Measurements from ENCODE around the gene EEFSEC. TPM values are rescaled to one million over a fixed set of nuclear protein-coding genes. Genes with fewer than 3 reads are reported as not detected.

EEFSEC gene
- total RNA-seq, 1 experiment from 2014 or later, result 14.0 TPM

GRCh38 chr3:128359846-128360642, 206.8 kb downstream of the EEFSEC start:
- Mint-ChIP-seq H3K4me3 (ENCODE audit: unreplicated experiment) (no peak overlapping the region), H3K27ac (ENCODE audit: unreplicated experiment) (peak overlapping the region; percentile 66), H3K36me3 (ENCODE audit: insufficient read depth, unreplicated experiment) (peaks cover 11% of the 10 kb centered on the region), H3K4me1 (ENCODE audit: low read depth, unreplicated experiment) (peaks cover 6% of the 10 kb centered on the region), H3K27me3 (ENCODE audit: insufficient read depth, unreplicated experiment) (no peaks in the 10 kb centered on the region), H3K9me3 (ENCODE audit: unreplicated experiment) (no peaks in the 10 kb centered on the region)
- Histone ChIP-seq H3K27me3 (replicated peaks; ENCODE audit: control insufficient read depth, insufficient read depth, low read length) (no peaks in the 10 kb centered on the region), H3K4me3 (ENCODE audit: low read depth, low read length) (no peak overlapping the region), H3K36me3 (ENCODE audit: control insufficient read depth, insufficient read depth, low read length) (no peaks in the 10 kb centered on the region), H3K4me1 (peaks cover 16% of the 10 kb centered on the region), H3K9me3 (no peaks in the 10 kb centered on the region)
- ChIA-PET CTCF (interaction anchor here (0.6 to 1.2 kb wide), 2 partner anchors 25 to 1748 kb away, joined by 3 read pairs; no protein-coding TSS in a partner anchor), POLR2A (no interaction called here)
- TF ChIP-seq CTCF (IDR thresholded peaks at IDR 0.05; ENCODE audit: insufficient read depth in 1 of 2, low read depth in 1 of 2, low read length in 1 of 2, severe bottlenecking in 1 of 2, unreplicated experiment in 1 of 2), result no peak
- no peak for DNase-seq
- no TSS peak for BruUV-seq (replicated peaks)
- intact Hi-C loops (cut with micrococcal nuclease; ENCODE audit: unreplicated experiment), result no loop called here

- BruUV-seq (replicated peaks), result no TSS peak
- Mint-ChIP-seq H3K27ac (ENCODE audit: unreplicated experiment) (peak overlapping the region; percentile 66), H3K36me3 (ENCODE audit: insufficient read depth, unreplicated experiment) (peaks cover 11% of the 10 kb centered on the region)
These were observed 207.5 kb downstream of the EEFSEC start for GRCh38 chr3:128360705-128361271.

More at GRCh38 chr3:128360705-128361271, 207.5 kb downstream of the EEFSEC start:
- H3K4me3 Mint-ChIP-seq (ENCODE audit: unreplicated experiment), result no peak overlapping the region
- H3K4me1 Mint-ChIP-seq (ENCODE audit: low read depth, unreplicated experiment), result peaks cover 6% of the 10 kb centered on the region
- no peak for TF ChIP-seq CTCF (IDR thresholded peaks at IDR 0.05; ENCODE audit: insufficient read depth in 1 of 2, low read depth in 1 of 2, low read length in 1 of 2, severe bottlenecking in 1 of 2, unreplicated experiment in 1 of 2)
- peak in 1 of 2 experiments; percentile 4 for DNase-seq
- POLR2A ChIA-PET, result no interaction called here
- intact Hi-C loops (cut with micrococcal nuclease; ENCODE audit: unreplicated experiment), result no loop called here
- no peaks in the 10 kb centered on the region for H3K9me3 ChIP-seq
- CTCF ChIA-PET, result no interaction called here
- peaks cover 16% of the 10 kb centered on the region for H3K4me1 ChIP-seq
- H3K27me3 Mint-ChIP-seq (ENCODE audit: insufficient read depth, unreplicated experiment), result no peaks in the 10 kb centered on the region
- no peaks in the 10 kb centered on the region for H3K27me3 ChIP-seq (replicated peaks; ENCODE audit: control insufficient read depth, insufficient read depth, low read length)
- H3K9me3 Mint-ChIP-seq (ENCODE audit: unreplicated experiment), result no peaks in the 10 kb centered on the region
- no peaks in the 10 kb centered on the region for H3K36me3 ChIP-seq (ENCODE audit: control insufficient read depth, insufficient read depth, low read length)
- H3K4me3 ChIP-seq (ENCODE audit: low read depth, low read length), result no peak overlapping the region
